Common myeloid progenitor, CD34-positive (primary cell): ENCODE results near the gene ABHD17C.

ENCODE experiments used
- CTCF ChIA-PET: fragments of 350-600 bp; sonication (Branson Sonifier 250); formaldehyde crosslinking; loops from one replicate; lab custom pipeline; 2021; ENCODE audit warnings: antibody characterized with exemption; lab: Charles Lee
- POLR2A ChIA-PET: fragments of 350-600 bp; sonication (Branson Sonifier 250); formaldehyde crosslinking; loops from one replicate; lab custom pipeline; 2021; ENCODE audit warnings: antibody characterized with exemption; lab: Charles Lee
- DNase-seq, 3 donors: peaks; one replicate each; pipeline versions ENCODE4 v3.0.0 to v3.0.0-alpha.2; 2013
- H3K27ac ChIP-seq, 2 experiments: 1 replicate in 1 of 2; 2 replicates in 1 of 2; pipeline ENCODE4 v1.7.0; 2013; ENCODE audit warnings: inconsistent platforms in 2 of 2, low read length in 2 of 2, mild to moderate bottlenecking in 2 of 2, low read depth in 1 of 2, moderate library complexity in 1 of 2; ENCODE audit not compliant: severe bottlenecking in 2 of 2, insufficient read depth in 1 of 2, poor library complexity in 1 of 2
- H3K27me3 ChIP-seq, 5 experiments: replicated peaks in 2 of 5; 1 replicate in 3 of 5; 2 replicates in 2 of 5; pipeline versions ENCODE4 v1.6.1 to v1.7.0; 2013; ENCODE audit warnings: low read length in 4 of 5, mild to moderate bottlenecking in 2 of 5, moderate library complexity in 2 of 5, inconsistent platforms in 1 of 5; ENCODE audit not compliant: insufficient read depth in 5 of 5, control insufficient read depth in 4 of 5
- H3K36me3 ChIP-seq, 4 experiments: 1 replicate in 2 of 4; 2 replicates in 2 of 4; pipeline versions ENCODE4 v1.6.1 to v1.7.0; 2013; ENCODE audit warnings: low read length in 3 of 4, control low read depth in 1 of 4, mild to moderate bottlenecking in 1 of 4; ENCODE audit not compliant: control insufficient read depth in 4 of 4, insufficient read depth in 4 of 4
- H3K4me1 ChIP-seq, 4 experiments: 1 replicate in 3 of 4; 2 replicates in 1 of 4; pipeline versions ENCODE4 v1.6.1 to v1.7.1; 2013; ENCODE audit warnings: low read length in 3 of 4, mild to moderate bottlenecking in 3 of 4, control low read depth in 1 of 4, inconsistent platforms in 1 of 4, moderate library complexity in 1 of 4; ENCODE audit not compliant: control insufficient read depth in 4 of 4, insufficient read depth in 4 of 4; ENCODE audit errors: control extremely low read depth in 1 of 4
- H3K4me3 ChIP-seq, 7 experiments: 1 replicate in 4 of 7; 2 replicates in 3 of 7; pipeline versions ENCODE4 v1.5.1 to v1.7.0; 2013; ENCODE audit warnings: mild to moderate bottlenecking in 7 of 7, low read length in 6 of 7, moderate library complexity in 6 of 7, inconsistent platforms in 2 of 7, low read depth in 2 of 7, control low read depth in 1 of 7; ENCODE audit not compliant: insufficient read depth in 4 of 7, control insufficient read depth in 1 of 7; ENCODE audit errors: extremely low read depth in 1 of 7
- H3K9me3 ChIP-seq, 5 experiments: 1 replicate in 4 of 5; 2 replicates in 1 of 5; pipeline versions ENCODE4 v1.6.1 to v1.7.1; 2013; ENCODE audit warnings: low read length in 4 of 5, mild to moderate bottlenecking in 2 of 5, inconsistent platforms in 1 of 5, low read depth in 1 of 5, moderate library complexity in 1 of 5; ENCODE audit not compliant: control insufficient read depth in 4 of 5, insufficient read depth in 2 of 5; ENCODE audit errors: control extremely low read depth in 1 of 5
- WGBS: methylation state at CpG from one replicate; pipeline ENCODE4 v1.1.5; 2013; ENCODE audit not compliant: insufficient coverage; 5-methylcytosine and 5-hydroxymethylcytosine counted together

ABHD17C gene

DNA sequence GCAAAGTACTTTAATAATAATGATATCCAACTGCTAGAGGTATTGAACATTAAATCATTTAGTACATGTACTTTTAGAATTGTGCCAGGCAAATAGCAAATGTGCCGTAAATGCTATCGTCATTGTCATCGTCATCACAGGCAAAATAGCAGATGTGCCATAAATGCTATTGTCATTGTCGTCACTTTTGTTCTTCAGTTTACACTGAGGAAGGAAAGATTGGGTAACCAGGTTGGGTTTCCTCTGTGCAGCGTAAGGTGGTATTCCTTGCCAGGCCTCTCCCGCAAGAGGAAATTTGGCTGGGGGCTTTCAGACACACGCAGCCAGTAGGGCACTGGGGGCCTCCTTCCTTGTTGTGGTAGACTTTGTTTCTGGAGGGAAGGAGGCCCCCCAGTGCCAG is 26.4 kb downstream of the ABHD17C start:
- ChIA-PET CTCF (interaction anchor here (1.7 kb wide), 1 partner anchor 54 kb away, joined by 6 read pairs; no protein-coding TSS in a partner anchor), POLR2A (no interaction called here)
- Histone ChIP-seq H3K27me3 (no peaks in the 10 kb centered on the region), H3K4me3 (no peak overlapping the region), H3K27ac (no peak overlapping the region), H3K36me3 (peaks cover 0 to 4% (median 0%) of the 10 kb centered on the region in 4 experiments), H3K4me1 (peaks cover 0 to 7% (median 0%) of the 10 kb centered on the region in 4 experiments), H3K9me3 (peaks cover 0 to 6% (median 0%) of the 10 kb centered on the region in 5 experiments)
- 13% methylated on average over 7 of the region's 7 CpGs for WGBS
- peak; percentile 47 to 82 (median 81) for DNase-seq

DNA sequence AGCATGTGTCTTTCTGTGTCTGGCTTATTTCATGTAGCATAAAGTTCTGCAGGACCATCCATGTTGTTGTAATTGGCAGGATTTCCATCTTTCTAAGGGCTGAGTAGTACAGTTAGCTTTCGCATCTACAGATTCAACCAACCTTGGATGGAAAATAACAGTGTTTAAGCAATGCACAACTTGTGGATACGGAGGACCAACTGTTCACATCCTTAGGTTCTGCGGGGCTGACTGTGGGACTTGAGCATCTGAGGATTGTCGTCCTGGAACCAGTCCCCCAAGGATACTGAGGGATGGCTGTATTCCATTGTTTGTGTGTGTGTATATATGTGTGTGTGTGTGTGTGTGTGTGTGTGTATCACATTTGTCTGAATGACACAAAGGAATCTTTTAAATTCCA is 27.7 kb downstream of the ABHD17C start:
- no peak for DNase-seq
- no peak overlapping the region for H3K4me3 ChIP-seq
- 87% methylated on average over 3 of the region's 4 CpGs for WGBS
- H3K4me1 ChIP-seq: peaks cover 0 to 7% (median 0%) of the 10 kb centered on the region in 4 experiments
- ChIA-PET CTCF (interaction anchor here (1.7 kb wide), 1 partner anchor 53 kb away, joined by 6 read pairs; no protein-coding TSS in a partner anchor), POLR2A (no interaction called here)
- H3K27me3 ChIP-seq: no peaks in the 10 kb centered on the region
- peaks cover 0 to 4% (median 0%) of the 10 kb centered on the region in 4 experiments for H3K36me3 ChIP-seq
- H3K9me3 ChIP-seq: peaks cover 0 to 6% (median 0%) of the 10 kb centered on the region in 5 experiments
- no peak overlapping the region for H3K27ac ChIP-seq

DNA sequence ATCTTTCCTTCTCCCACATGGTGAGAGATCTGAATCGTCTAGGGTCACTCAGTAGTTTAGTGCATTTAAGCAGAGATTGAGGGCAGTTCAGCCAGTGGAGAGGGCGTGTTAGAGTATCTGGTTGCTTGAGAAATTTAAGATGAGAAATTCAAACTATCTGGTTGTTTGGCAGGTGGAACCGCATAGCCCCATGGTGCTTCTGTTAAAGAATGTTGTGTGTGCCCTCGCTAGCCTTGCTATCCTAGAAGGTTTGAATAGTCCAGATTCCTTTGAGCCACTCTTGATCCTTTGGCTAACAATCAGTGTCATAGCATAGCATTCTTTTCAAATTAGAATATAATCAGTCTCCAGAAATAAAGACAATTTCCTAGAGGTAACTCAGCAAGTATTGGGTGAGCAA is 32.1 kb downstream of the ABHD17C start:
- ChIA-PET CTCF (interaction anchor here (1.2 kb wide), 1 partner anchor 160 kb away, joined by 4 read pairs; no protein-coding TSS in a partner anchor), POLR2A (no interaction called here)
- H3K36me3 ChIP-seq: peaks cover 0 to 4% (median 0%) of the 10 kb centered on the region in 4 experiments
- H3K4me1 ChIP-seq: no peaks in the 10 kb centered on the region
- H3K4me3 ChIP-seq: no peak overlapping the region
- no peak for DNase-seq
- peaks cover 0 to 2% (median 0%) of the 10 kb centered on the region in 5 experiments for H3K9me3 ChIP-seq
- H3K27ac ChIP-seq: no peak overlapping the region
- 100% methylated on average over 2 of the region's 4 CpGs for WGBS
- no peaks in the 10 kb centered on the region for H3K27me3 ChIP-seq

DNA sequence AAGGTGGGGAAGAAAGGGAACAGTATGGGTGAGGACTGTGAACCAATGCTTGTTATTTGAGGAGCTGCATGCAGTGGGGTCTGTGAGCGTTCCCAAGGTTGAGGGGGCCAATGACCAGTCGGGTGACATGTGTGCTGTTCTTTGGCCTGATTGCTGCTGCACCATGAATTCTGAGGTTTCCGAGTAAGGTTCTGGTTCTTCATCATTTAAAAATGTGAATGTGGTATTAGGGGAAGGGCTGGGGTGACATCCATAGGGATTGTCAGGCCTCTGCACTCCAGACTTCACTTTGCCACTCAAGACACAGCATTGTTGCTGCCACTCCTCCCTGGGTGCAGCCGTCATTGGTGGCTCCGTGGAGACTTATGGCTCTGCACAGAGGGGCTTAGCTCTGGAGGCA is 32.5 kb downstream of the ABHD17C start:
- ChIA-PET POLR2A (no interaction called here), CTCF (no interaction called here)
- Histone ChIP-seq H3K4me3 (no peak overlapping the region), H3K27me3 (no peaks in the 10 kb centered on the region), H3K36me3 (peaks cover 0 to 4% (median 0%) of the 10 kb centered on the region in 4 experiments), H3K9me3 (peaks cover 0 to 2% (median 0%) of the 10 kb centered on the region in 5 experiments), H3K4me1 (no peaks in the 10 kb centered on the region), H3K27ac (no peak overlapping the region)
- DNase-seq: no peak
- 100% methylated on average over 5 of the region's 5 CpGs for WGBS

DNA sequence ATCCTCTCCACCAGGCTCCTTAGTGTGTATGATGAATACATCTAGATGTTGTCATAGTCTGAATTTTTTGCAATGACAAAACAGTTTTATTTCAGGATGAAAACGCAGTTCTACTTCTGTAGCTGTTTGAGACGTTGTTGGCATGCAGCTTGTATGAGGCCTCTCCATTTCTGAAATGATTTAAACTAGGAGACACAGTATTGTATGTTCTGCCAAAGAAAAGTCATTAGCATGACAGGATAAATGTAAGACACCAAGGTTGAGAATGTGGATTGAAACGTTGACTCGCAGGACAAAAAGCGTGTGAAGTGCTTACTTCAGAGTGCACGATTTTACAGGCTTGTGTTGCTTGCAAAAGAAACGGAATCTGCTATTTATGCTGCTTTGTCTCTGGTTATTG is 35.3 kb downstream of the ABHD17C start:
- Histone ChIP-seq H3K4me3 (no peak overlapping the region), H3K27me3 (no peaks in the 10 kb centered on the region), H3K9me3 (peaks cover 0 to 1% (median 0%) of the 10 kb centered on the region in 5 experiments), H3K4me1 (no peaks in the 10 kb centered on the region), H3K27ac (no peak overlapping the region), H3K36me3 (no peaks in the 10 kb centered on the region)
- POLR2A ChIA-PET: no interaction called here
- DNase-seq: no peak
- WGBS: 94% methylated on average over 7 of the region's 7 CpGs
- CTCF ChIA-PET: interaction anchor here (1.3 kb wide), 1 partner anchor 10 kb away, joined by 3 read pairs; no protein-coding TSS in a partner anchor

DNA sequence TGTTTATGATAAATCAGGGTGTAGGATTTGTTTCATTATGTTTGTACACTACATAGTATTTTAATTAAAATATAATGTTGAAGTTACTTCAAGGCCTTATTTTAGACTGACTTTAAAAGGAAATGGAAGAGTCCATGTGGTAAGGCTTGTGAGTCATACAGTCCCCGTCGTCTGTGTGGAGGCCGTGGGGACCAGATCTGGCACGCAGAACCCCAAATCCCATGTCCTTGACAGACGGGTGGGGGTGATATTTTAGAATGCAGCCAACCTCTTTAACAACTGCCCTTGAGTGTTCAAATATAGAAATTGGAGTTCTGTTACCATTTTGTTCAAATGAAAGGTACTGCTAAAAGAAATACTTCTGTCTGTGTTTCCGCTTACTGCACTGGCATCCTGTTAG is 35.8 kb downstream of the ABHD17C start:
- Histone ChIP-seq H3K4me3 (no peak overlapping the region), H3K4me1 (no peaks in the 10 kb centered on the region), H3K9me3 (no peaks in the 10 kb centered on the region), H3K27me3 (no peaks in the 10 kb centered on the region), H3K27ac (no peak overlapping the region), H3K36me3 (no peaks in the 10 kb centered on the region)
- ChIA-PET CTCF (interaction anchor here (1.3 kb wide), 1 partner anchor 10 kb away, joined by 3 read pairs; no protein-coding TSS in a partner anchor), POLR2A (no interaction called here)
- peak in 2 of 3 donors; percentile 40 to 55 for DNase-seq
- 91% methylated on average over 1 of the region's 6 CpGs for WGBS

DNA sequence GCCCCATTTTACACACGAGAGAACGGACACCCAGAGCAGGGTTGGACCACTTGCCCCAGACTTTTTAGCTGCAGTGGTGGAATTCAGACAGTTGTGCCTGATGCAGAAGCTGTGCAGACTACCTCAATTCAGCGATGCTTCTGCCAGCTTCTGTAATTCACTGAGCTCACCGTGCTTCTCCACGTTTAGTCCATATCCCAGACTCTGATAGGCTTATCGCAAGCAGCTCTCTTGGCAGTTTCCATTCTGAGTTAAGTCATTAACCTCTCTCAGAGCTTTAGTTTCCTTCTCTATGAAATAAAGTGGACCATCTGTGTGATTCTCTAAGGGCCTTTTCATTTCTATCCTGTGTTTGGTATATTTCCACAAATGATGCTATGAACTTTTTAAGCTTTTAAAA is 37.1 kb downstream of the ABHD17C start:
- CTCF ChIA-PET: no interaction called here
- Histone ChIP-seq H3K9me3 (no peaks in the 10 kb centered on the region), H3K27me3 (no peaks in the 10 kb centered on the region), H3K4me3 (no peak overlapping the region), H3K27ac (no peak overlapping the region), H3K36me3 (no peaks in the 10 kb centered on the region), H3K4me1 (no peaks in the 10 kb centered on the region)
- WGBS: 100% methylated on average over 6 of the region's 6 CpGs
- POLR2A ChIA-PET: no interaction called here
- no peak for DNase-seq
